ENCODE measurements around the gene INSC.

INSC gene

GRCh38 chr11:15280393-15280792 is 165.7 kb downstream of the INSC start:
- no peak for DNase-seq

- no peak for DNase-seq
Measured at GRCh38 chr11:15282754-15283153, 168.0 kb downstream of the INSC start.

GRCh38 chr11:15286465-15286864 is 171.7 kb downstream of the INSC start:
- DNase-seq: no peak

- no peak for DNase-seq
Measured at GRCh38 chr11:15288863-15289262, 174.1 kb downstream of the INSC start.

GRCh38 chr11:15289723-15290122 is 175.0 kb downstream of the INSC start:
- DNase-seq: no peak

- DNase-seq: peak in 8 of 56 donors; percentile 3 to 22 (median 12)
Measured at GRCh38 chr11:15291885-15292284, 177.2 kb downstream of the INSC start.

- no peak for DNase-seq
Measured at GRCh38 chr11:15293975-15294620, 179.4 kb downstream of the INSC start.

GRCh38 chr11:15295695-15296094 is 181.0 kb downstream of the INSC start:
- no peak for DNase-seq
